GM19193 (cell line): ENCODE data around the gene SLC24A3.

Source experiments
- POLR2A ChIP-seq: IDR thresholded peaks from 4 replicates; pipeline ENCODE4 v1.6.1; 2011; ENCODE audit not compliant: insufficient read depth, insufficient read length; ENCODE audit errors: extremely low read depth

The SLC24A3 gene

DNA sequence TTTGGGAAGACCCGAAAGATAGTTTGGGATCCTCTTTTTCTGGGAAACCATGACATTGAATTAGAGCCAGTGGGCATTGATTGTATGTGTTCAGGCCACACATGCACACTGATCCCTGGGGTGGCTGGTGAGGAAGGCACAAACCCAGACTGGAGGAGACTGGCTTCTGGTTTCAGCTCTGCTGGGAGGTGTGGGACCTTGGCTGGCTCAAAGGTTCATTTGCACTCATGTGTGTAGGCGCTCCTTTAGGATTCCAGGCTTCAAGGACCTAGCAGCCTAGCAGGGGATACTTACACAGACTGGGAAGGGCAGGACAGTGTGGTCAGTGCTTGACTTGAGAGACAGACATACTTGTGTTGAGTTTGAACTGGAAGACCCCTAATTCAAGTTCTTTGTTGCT is 552.8 kb downstream of the SLC24A3 start:
- no peak for TF ChIP-seq POLR2A

- TF ChIP-seq POLR2A, result no peak
Measured at GRCh38 chr20:19765913-19766312, 553.5 kb downstream of the SLC24A3 start.

GRCh38 chr20:19767070-19767469 is 554.6 kb downstream of the SLC24A3 start:
- TF ChIP-seq POLR2A, result no peak

GRCh38 chr20:19768325-19768842 is 555.9 kb downstream of the SLC24A3 start:
- no peak for TF ChIP-seq POLR2A

- no peak for TF ChIP-seq POLR2A
Measured at GRCh38 chr20:19769507-19769906, 557.1 kb downstream of the SLC24A3 start.

- TF ChIP-seq POLR2A, result no peak
Measured at GRCh38 chr20:19770375-19770774, 557.9 kb downstream of the SLC24A3 start.

GRCh38 chr20:19771031-19771430 is 558.6 kb downstream of the SLC24A3 start:
- TF ChIP-seq POLR2A, result no peak
